OCI-LY7 (cell line): ENCODE results near the gene PRICKLE2. TPM values are rescaled to one million over a fixed set of nuclear protein-coding genes. Genes with fewer than 3 reads are reported as not detected.

Experiments
- BruUV-seq: library from RNA; stranded (reverse); fragments of 400-500 nt; replicated peaks from 2 replicates; lab custom pipeline; 2021; lab: Mats Ljungman, UMichigan
- CTCF ChIA-PET: fragments of 300-600 bp; sonication (Branson Sonifier 250); formaldehyde crosslinking; loops from one replicate; lab custom pipeline; 2022; ENCODE audit warnings: antibody characterized with exemption; ENCODE audit not compliant: unreplicated experiment; lab: Charles Lee
- POLR2A ChIA-PET: fragments of 300-600 bp; sonication (Branson Sonifier 250); formaldehyde crosslinking; loops from one replicate; lab custom pipeline; 2022; ENCODE audit warnings: antibody characterized with exemption; lab: Charles Lee
- DNase-seq: peaks from one replicate; pipeline ENCODE4 v3.0.0-alpha.2; 2015; ENCODE audit warnings: low spot score
- H2AFZ ChIP-seq: fragments of 200-600 bp; sonication (generic), shearing (Covaris generic); 2 replicates; pipeline ENCODE4 v1.6.1; 2014; ENCODE audit warnings: mild to moderate bottlenecking, antibody characterized with exemption, low read length, moderate library complexity
- H3K27ac ChIP-seq: fragments of 200-600 bp; sonication (generic); 2 replicates; pipeline ENCODE4 v1.5.1; 2014; ENCODE audit warnings: mixed run types, low read depth, mild to moderate bottlenecking, moderate library complexity, low read length, inconsistent platforms; ENCODE audit not compliant: poor library complexity, severe bottlenecking
- H3K36me3 ChIP-seq: fragments of 200-600 bp; sonication (generic); 2 replicates; pipeline ENCODE4 v1.6.1; 2014; ENCODE audit warnings: mild to moderate bottlenecking, antibody characterized with exemption, low read length, moderate library complexity, mixed read lengths; ENCODE audit not compliant: insufficient read depth
- H3K4me1 ChIP-seq: fragments of 200-600 bp; sonication (generic); 2 replicates; pipeline ENCODE4 v1.5.1; 2014; ENCODE audit warnings: mild to moderate bottlenecking, low read length; ENCODE audit not compliant: insufficient read depth, poor library complexity, severe bottlenecking
- H3K4me2 ChIP-seq: fragments of 200-600 bp; sonication (generic); 2 replicates; pipeline ENCODE4 v1.6.1; 2014; ENCODE audit warnings: mild to moderate bottlenecking, low read length
- H3K4me3 ChIP-seq: fragments of 200-600 bp; sonication (generic); 2 replicates; pipeline ENCODE4 v1.5.1; 2014; ENCODE audit warnings: mild to moderate bottlenecking, low read depth, low read length; ENCODE audit not compliant: poor library complexity, severe bottlenecking
- H3K79me2 ChIP-seq: fragments of 200-600 bp; sonication (generic); 2 replicates; pipeline ENCODE4 v1.6.1; 2016; ENCODE audit warnings: low read depth, mild to moderate bottlenecking, low read length, moderate library complexity, mixed read lengths; ENCODE audit not compliant: insufficient read depth
- H3K9me2 ChIP-seq: fragments of 200-600 bp; sonication (generic); 2 replicates; pipeline ENCODE4 v1.6.1; 2016; ENCODE audit warnings: mild to moderate bottlenecking, low read length, mixed read lengths; ENCODE audit not compliant: insufficient read depth
- H3K9me3 ChIP-seq: fragments of 200-600 bp; sonication (generic); 2 replicates; pipeline ENCODE4 v1.6.1; 2014; ENCODE audit warnings: mild to moderate bottlenecking, mixed run types, low read length, mixed read lengths
- H4K20me1 ChIP-seq: fragments of 200-600 bp; sonication (generic); 2 replicates; pipeline ENCODE4 v1.6.1; 2014; ENCODE audit warnings: mild to moderate bottlenecking, antibody characterized with exemption, low read length, moderate library complexity, mixed read lengths; ENCODE audit not compliant: insufficient read depth
- EZH2phosphoT487 ChIP-seq: fragments of 200-600 bp; sonication (generic); IDR thresholded peaks from 2 replicates; pipeline ENCODE4 v1.6.1; 2018; ENCODE audit warnings: low read depth, borderline replicate concordance, mild to moderate bottlenecking, mixed run types, antibody characterized with exemption, low read length, moderate library complexity, mixed read lengths
- intact Hi-C: fragments of 100-400 bp; cut with micrococcal nuclease; formaldehyde crosslinking; loops from one replicate; pipeline ENCODE4 v1.10.0; 2022; ENCODE audit not compliant: unreplicated experiment
- total RNA-seq, 2 experiments: library from RNA; depleted of rRNA in 1 of 2; stranded (reverse); fragments of >200 nt in 1 of 2; shearing (Covaris generic) in 1 of 2; gene quantifications; 2 replicates each; pipeline ENCODE4 v1.2.3, GENCODE V29; 2014 to 2022
- TF ChIP-seq, protein P1 (sequence below): fragments of 200-600 bp; sonication (generic); conservative IDR thresholded peaks from 2 replicates; pipeline ENCODE4 v1.5.1; 2014; ENCODE audit warnings: mild to moderate bottlenecking, antibody characterized with exemption, low read length, moderate library complexity, mixed read lengths

The PRICKLE2 gene
- total RNA-seq, 2 experiments from 2014 or later, result 2.0 to 3.9 TPM

DNA sequence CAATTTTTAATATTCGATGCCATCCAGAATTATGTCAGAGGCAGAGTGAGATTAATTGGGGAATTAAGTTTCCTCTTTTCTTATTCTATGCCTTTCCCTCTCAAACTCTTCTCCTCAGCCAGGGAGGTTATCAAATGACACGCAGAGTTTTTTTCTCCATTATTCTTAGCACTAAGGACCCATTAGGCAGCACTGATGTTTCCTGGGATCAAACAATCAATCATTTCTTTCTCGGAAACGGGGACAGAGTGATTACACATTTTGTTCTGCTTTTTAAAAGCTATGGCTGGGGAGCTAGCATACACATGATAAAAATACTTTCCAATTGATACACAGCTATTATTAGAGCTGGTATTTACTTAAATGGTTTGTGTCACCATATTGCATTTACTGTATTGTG lies 166.7 kb downstream of the PRICKLE2 start:
- Histone ChIP-seq H3K9me2 (no peaks in the 10 kb centered on the region), H3K4me1 (no peaks in the 10 kb centered on the region), H3K9me3 (no peaks in the 10 kb centered on the region), H3K27ac (no peak overlapping the region), H3K36me3 (no peaks in the 10 kb centered on the region), H2AFZ (no peak overlapping the region), H3K4me3 (no peak overlapping the region), H3K79me2 (no peaks in the 10 kb centered on the region), H4K20me1 (no peaks in the 10 kb centered on the region), H3K4me2 (no peak overlapping the region)
- CTCF ChIA-PET, result no interaction called here
- no peak for DNase-seq
- POLR2A ChIA-PET, result no interaction called here
- TF ChIP-seq, protein P1, sequence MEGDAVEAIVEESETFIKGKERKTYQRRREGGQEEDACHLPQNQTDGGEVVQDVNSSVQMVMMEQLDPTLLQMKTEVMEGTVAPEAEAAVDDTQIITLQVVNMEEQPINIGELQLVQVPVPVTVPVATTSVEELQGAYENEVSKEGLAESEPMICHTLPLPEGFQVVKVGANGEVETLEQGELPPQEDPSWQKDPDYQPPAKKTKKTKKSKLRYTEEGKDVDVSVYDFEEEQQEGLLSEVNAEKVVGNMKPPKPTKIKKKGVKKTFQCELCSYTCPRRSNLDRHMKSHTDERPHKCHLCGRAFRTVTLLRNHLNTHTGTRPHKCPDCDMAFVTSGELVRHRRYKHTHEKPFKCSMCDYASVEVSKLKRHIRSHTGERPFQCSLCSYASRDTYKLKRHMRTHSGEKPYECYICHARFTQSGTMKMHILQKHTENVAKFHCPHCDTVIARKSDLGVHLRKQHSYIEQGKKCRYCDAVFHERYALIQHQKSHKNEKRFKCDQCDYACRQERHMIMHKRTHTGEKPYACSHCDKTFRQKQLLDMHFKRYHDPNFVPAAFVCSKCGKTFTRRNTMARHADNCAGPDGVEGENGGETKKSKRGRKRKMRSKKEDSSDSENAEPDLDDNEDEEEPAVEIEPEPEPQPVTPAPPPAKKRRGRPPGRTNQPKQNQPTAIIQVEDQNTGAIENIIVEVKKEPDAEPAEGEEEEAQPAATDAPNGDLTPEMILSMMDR, result no peak
- no peak for TF ChIP-seq EZH2phosphoT487
- intact Hi-C loops, result no loop called here
- BruUV-seq, result no TSS peak

DNA sequence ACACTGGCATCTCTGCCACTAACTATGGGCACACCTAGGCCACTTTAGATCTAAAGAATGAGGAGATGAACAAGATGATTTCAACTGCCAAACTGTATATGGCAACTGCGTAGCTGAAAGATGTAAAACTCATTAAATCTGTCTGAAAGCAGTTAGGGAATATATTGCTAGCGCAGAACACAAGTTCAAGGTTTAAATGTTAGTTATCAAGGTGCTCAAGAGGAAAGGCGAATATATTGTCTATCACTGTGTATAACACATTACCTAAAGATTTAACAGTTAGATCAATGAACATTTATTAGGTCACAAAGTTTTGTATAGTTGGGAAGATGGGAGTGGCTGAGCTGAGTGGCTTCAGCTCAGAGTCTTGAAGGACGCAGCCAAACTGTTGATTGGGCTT lies 168.0 kb downstream of the PRICKLE2 start:
- H4K20me1 ChIP-seq, result no peaks in the 10 kb centered on the region
- ChIA-PET CTCF (no interaction called here), POLR2A (no interaction called here)
- intact Hi-C loops, result no loop called here
- H3K4me3 ChIP-seq, result no peak overlapping the region
- H3K4me1 ChIP-seq, result no peaks in the 10 kb centered on the region
- no peak for DNase-seq
- H3K9me2 ChIP-seq, result no peaks in the 10 kb centered on the region
- H2AFZ ChIP-seq, result no peak overlapping the region
- H3K27ac ChIP-seq, result no peak overlapping the region
- no peaks in the 10 kb centered on the region for H3K9me3 ChIP-seq
- H3K79me2 ChIP-seq, result no peaks in the 10 kb centered on the region
- BruUV-seq, result no TSS peak
- H3K4me2 ChIP-seq, result no peak overlapping the region
- TF ChIP-seq, protein P1, result no peak
- TF ChIP-seq EZH2phosphoT487, result no peak
- H3K36me3 ChIP-seq, result no peaks in the 10 kb centered on the region

DNA sequence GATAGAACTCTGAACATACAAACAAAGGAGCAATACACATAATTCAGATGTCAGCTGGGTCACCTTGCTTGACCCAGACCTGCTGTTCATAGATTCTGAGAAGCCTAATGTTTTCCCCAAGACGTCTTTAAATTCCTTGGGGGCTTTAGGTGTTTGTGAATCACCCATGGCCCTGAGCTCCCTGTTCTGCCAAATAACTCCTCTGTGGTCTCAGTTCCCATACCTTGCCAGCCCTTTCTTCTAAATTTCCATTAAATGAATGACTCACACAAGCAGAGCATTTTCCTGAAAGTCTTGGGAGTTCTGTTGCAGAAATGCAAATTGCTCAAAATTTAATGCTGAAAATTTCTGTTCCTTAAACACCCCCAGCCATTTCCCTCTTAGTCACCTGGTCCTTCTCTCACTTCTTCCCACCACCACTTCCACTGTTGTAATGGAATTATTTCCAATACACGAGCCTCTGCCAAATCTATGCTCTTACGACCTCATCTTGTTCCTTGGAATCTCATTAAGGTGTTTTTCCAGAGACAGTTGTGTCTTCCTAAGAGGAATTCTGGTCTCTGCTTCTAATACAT lies 168.6 kb downstream of the PRICKLE2 start:
- intact Hi-C loops, result no loop called here
- no peaks in the 10 kb centered on the region for H4K20me1 ChIP-seq
- DNase-seq, result no peak
- no peaks in the 10 kb centered on the region for H3K36me3 ChIP-seq
- BruUV-seq, result no TSS peak
- no peaks in the 10 kb centered on the region for H3K9me3 ChIP-seq
- no peak overlapping the region for H3K4me2 ChIP-seq
- H2AFZ ChIP-seq, result no peak overlapping the region
- ChIA-PET CTCF (no interaction called here), POLR2A (no interaction called here)
- H3K27ac ChIP-seq, result no peak overlapping the region
- H3K9me2 ChIP-seq, result no peaks in the 10 kb centered on the region
- no peaks in the 10 kb centered on the region for H3K79me2 ChIP-seq
- H3K4me1 ChIP-seq, result no peaks in the 10 kb centered on the region
- no peak overlapping the region for H3K4me3 ChIP-seq
- TF ChIP-seq EZH2phosphoT487, result no peak
- TF ChIP-seq, protein P1, result no peak
